Skeletal muscle tissue (tissue), 4 donors: Measurements from ENCODE around the gene RBM44. TPM values are rescaled to one million over a fixed set of nuclear protein-coding genes. Genes with fewer than 3 reads are reported as not detected.

Experiments
- H3K27ac ChIP-seq: one replicate; pipeline ENCODE4 v1.7.0; 2013; ENCODE audit warnings: mild to moderate bottlenecking, low read depth, low read length, inconsistent platforms
- H3K27me3 ChIP-seq, 3 donors: one replicate each; pipeline ENCODE4 v1.7.0; 2013; ENCODE audit warnings: low read length in 3 of 3; ENCODE audit not compliant: control insufficient read depth in 3 of 3, insufficient read depth in 3 of 3
- H3K36me3 ChIP-seq, 3 donors: one replicate each; pipeline ENCODE4 v1.7.0; 2013; ENCODE audit warnings: low read length in 3 of 3; ENCODE audit not compliant: control insufficient read depth in 3 of 3, insufficient read depth in 3 of 3
- H3K4me1 ChIP-seq, 3 donors: one replicate each; pipeline ENCODE4 v1.7.0; 2013; ENCODE audit warnings: low read length in 3 of 3, mild to moderate bottlenecking in 3 of 3; ENCODE audit not compliant: control insufficient read depth in 3 of 3, insufficient read depth in 3 of 3
- H3K4me3 ChIP-seq, 3 donors: one replicate each; pipeline ENCODE4 v1.7.0; 2013; ENCODE audit warnings: low read length in 3 of 3
- H3K9ac ChIP-seq, 3 donors: one replicate each; pipeline ENCODE4 v1.7.0; 2013; ENCODE audit warnings: low read length in 3 of 3, mild to moderate bottlenecking in 3 of 3, moderate library complexity in 2 of 3, low read depth in 1 of 3
- H3K9me3 ChIP-seq, 3 donors: one replicate each; pipeline ENCODE4 v1.7.0; 2013; ENCODE audit warnings: low read length in 3 of 3; ENCODE audit not compliant: control insufficient read depth in 3 of 3
- total RNA-seq: library from RNA; depleted of rRNA; stranded (reverse); fragments of >200 nt; gene quantifications from one replicate; pipeline ENCODE4 v1.2.3, GENCODE V29; 2014
- donor health status: Osteomylitis.

The RBM44 gene
- total RNA-seq, 1 donor from 2014 or later: 2.1 TPM

GRCh38 chr2:237815637-237816036 is 17.1 kb downstream of the RBM44 start:
- H3K27me3 ChIP-seq: no peaks in the 10 kb centered on the region
- no peak overlapping the region for H3K27ac ChIP-seq
- no peak overlapping the region for H3K4me3 ChIP-seq
- no peak overlapping the region for H3K9ac ChIP-seq
- H3K9me3 ChIP-seq: no peaks in the 10 kb centered on the region
- no peaks in the 10 kb centered on the region for H3K36me3 ChIP-seq
- H3K4me1 ChIP-seq: no peaks in the 10 kb centered on the region

- Histone ChIP-seq H3K4me1 (no peaks in the 10 kb centered on the region), H3K27me3 (no peaks in the 10 kb centered on the region), H3K4me3 (no peak overlapping the region), H3K9me3 (no peaks in the 10 kb centered on the region), H3K9ac (no peak overlapping the region), H3K36me3 (no peaks in the 10 kb centered on the region), H3K27ac (no peak overlapping the region)
These were observed 18.0 kb downstream of the RBM44 start for GRCh38 chr2:237816531-237816930.

- Histone ChIP-seq H3K4me1 (no peaks in the 10 kb centered on the region), H3K36me3 (no peaks in the 10 kb centered on the region), H3K4me3 (no peak overlapping the region), H3K9me3 (no peaks in the 10 kb centered on the region), H3K27me3 (no peaks in the 10 kb centered on the region), H3K9ac (no peak overlapping the region), H3K27ac (no peak overlapping the region)
These were observed 19.5 kb downstream of the RBM44 start for GRCh38 chr2:237818066-237818473.

GRCh38 chr2:237819231-237819630 is 20.7 kb downstream of the RBM44 start:
- Histone ChIP-seq H3K27me3 (no peaks in the 10 kb centered on the region), H3K9ac (no peak overlapping the region), H3K4me1 (no peaks in the 10 kb centered on the region), H3K36me3 (no peaks in the 10 kb centered on the region), H3K4me3 (no peak overlapping the region), H3K27ac (no peak overlapping the region), H3K9me3 (no peaks in the 10 kb centered on the region)

- no peaks in the 10 kb centered on the region for H3K27me3 ChIP-seq
- H3K9me3 ChIP-seq: no peaks in the 10 kb centered on the region
- no peak overlapping the region for H3K9ac ChIP-seq
- no peaks in the 10 kb centered on the region for H3K36me3 ChIP-seq
- H3K27ac ChIP-seq: no peak overlapping the region
- no peaks in the 10 kb centered on the region for H3K4me1 ChIP-seq
- no peak overlapping the region for H3K4me3 ChIP-seq
These were observed 21.8 kb downstream of the RBM44 start for GRCh38 chr2:237820421-237820820.

- Histone ChIP-seq H3K36me3 (no peaks in the 10 kb centered on the region), H3K9ac (no peak overlapping the region), H3K9me3 (no peaks in the 10 kb centered on the region), H3K4me1 (no peaks in the 10 kb centered on the region), H3K27ac (no peak overlapping the region), H3K4me3 (no peak overlapping the region), H3K27me3 (no peaks in the 10 kb centered on the region)
These were observed 25.0 kb downstream of the RBM44 start for GRCh38 chr2:237823544-237823943.

- no peaks in the 10 kb centered on the region for H3K9me3 ChIP-seq
- H3K36me3 ChIP-seq: no peaks in the 10 kb centered on the region
- H3K27me3 ChIP-seq: no peaks in the 10 kb centered on the region
- no peak overlapping the region for H3K27ac ChIP-seq
- no peak overlapping the region for H3K9ac ChIP-seq
- H3K4me1 ChIP-seq: no peaks in the 10 kb centered on the region
- no peak overlapping the region for H3K4me3 ChIP-seq
These were observed 25.5 kb downstream of the RBM44 start for GRCh38 chr2:237824085-237824484.

GRCh38 chr2:237827421-237827987 is 28.9 kb downstream of the RBM44 start:
- H3K36me3 ChIP-seq: no peaks in the 10 kb centered on the region
- H3K27ac ChIP-seq: no peak overlapping the region
- no peak overlapping the region for H3K4me3 ChIP-seq
- H3K9me3 ChIP-seq: no peaks in the 10 kb centered on the region
- no peaks in the 10 kb centered on the region for H3K4me1 ChIP-seq
- no peak overlapping the region for H3K9ac ChIP-seq
- no peaks in the 10 kb centered on the region for H3K27me3 ChIP-seq

GRCh38 chr2:237830522-237830921 is 31.9 kb downstream of the RBM44 start:
- H3K27ac ChIP-seq: no peak overlapping the region
- no peak overlapping the region for H3K9ac ChIP-seq
- no peaks in the 10 kb centered on the region for H3K4me1 ChIP-seq
- no peaks in the 10 kb centered on the region for H3K36me3 ChIP-seq
- no peak overlapping the region for H3K4me3 ChIP-seq
- no peaks in the 10 kb centered on the region for H3K9me3 ChIP-seq
- H3K27me3 ChIP-seq: no peaks in the 10 kb centered on the region

GRCh38 chr2:237833546-237833945 is 35.0 kb downstream of the RBM44 start:
- H3K4me3 ChIP-seq: no peak overlapping the region
- no peak overlapping the region for H3K27ac ChIP-seq
- no peaks in the 10 kb centered on the region for H3K36me3 ChIP-seq
- no peaks in the 10 kb centered on the region for H3K27me3 ChIP-seq
- no peaks in the 10 kb centered on the region for H3K9me3 ChIP-seq
- H3K9ac ChIP-seq: no peak overlapping the region
- no peaks in the 10 kb centered on the region for H3K4me1 ChIP-seq

- H3K4me1 ChIP-seq: no peaks in the 10 kb centered on the region
- H3K27ac ChIP-seq: no peak overlapping the region
- H3K4me3 ChIP-seq: no peak overlapping the region
- no peaks in the 10 kb centered on the region for H3K9me3 ChIP-seq
- H3K36me3 ChIP-seq: no peaks in the 10 kb centered on the region
- no peak overlapping the region for H3K9ac ChIP-seq
- no peaks in the 10 kb centered on the region for H3K27me3 ChIP-seq
These were observed 36.8 kb downstream of the RBM44 start for GRCh38 chr2:237835372-237835771.
